Peyer's patch (tissue), 4 donors: ENCODE data around the gene GRAMD4.
A peak's percentile ranks its signal among the peaks of the same experiment; 100 is the strongest.

Source experiments
- POLR2A ChIP-seq, 2 donors: fragments of 450-650 bp; IDR thresholded peaks; one replicate each; pipeline ENCODE4 v1.5.1; 2017; ENCODE audit warnings: antibody characterized with exemption in 2 of 2, mild to moderate bottlenecking in 2 of 2, moderate library complexity in 2 of 2
- TF ChIP-seq, protein P1 (sequence below), 6 experiments: fragments of 450-650 bp in 4 of 6; fragments of 200-600 bp in 2 of 6; sonication (generic) in 1 of 6; IDR thresholded peaks; one replicate each; pipeline ENCODE4 v1.5.1; 2017 to 2019; ENCODE audit warnings: antibody characterized with exemption in 6 of 6, mild to moderate bottlenecking in 3 of 6, moderate library complexity in 1 of 6

DNA sequence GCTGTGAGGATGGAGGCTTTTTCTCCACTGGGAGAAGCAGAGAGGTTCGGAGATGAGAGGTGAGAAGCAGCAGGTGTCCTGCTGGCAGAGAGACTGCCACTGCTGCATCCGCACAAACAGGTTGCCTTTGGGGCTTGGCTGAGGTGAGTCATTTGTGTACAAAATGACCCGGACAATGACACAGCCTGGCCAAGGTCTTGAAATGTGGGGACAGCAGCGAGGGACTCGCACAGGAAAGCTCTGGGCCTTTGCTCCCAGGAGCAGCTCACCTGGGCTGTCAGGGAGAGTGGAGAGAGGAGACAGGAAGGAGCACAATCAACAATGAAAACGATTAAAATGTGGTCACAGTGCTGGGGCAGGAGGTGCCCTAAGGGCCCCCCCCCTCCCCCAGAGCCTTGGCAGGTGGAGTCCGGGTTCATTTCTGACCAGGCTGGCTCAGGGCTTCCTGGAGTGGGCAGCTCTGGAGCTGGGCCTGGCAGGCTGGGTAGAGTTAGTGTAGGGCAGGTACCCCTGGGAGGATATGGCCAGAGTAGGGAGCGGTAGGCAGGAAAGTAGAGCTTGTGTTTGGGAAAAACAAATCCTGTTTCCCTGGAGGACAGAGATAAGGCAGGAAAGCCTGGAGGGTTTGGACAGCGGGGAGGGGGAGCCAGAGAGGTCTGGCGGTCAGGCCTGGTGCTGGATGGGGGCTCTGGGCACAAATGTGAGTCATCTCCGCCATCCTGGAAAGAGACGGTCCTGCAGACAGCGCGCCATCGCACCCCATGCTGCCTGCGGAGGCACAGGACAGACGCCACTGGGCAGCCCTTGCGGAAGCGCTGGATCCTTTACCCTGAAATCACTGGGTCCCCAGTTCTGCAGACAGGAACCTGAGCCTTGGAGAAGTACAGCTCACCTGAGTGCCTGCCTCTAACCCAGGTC is 44.9 kb upstream of the GRAMD4 start:
- TF ChIP-seq, protein P1, sequence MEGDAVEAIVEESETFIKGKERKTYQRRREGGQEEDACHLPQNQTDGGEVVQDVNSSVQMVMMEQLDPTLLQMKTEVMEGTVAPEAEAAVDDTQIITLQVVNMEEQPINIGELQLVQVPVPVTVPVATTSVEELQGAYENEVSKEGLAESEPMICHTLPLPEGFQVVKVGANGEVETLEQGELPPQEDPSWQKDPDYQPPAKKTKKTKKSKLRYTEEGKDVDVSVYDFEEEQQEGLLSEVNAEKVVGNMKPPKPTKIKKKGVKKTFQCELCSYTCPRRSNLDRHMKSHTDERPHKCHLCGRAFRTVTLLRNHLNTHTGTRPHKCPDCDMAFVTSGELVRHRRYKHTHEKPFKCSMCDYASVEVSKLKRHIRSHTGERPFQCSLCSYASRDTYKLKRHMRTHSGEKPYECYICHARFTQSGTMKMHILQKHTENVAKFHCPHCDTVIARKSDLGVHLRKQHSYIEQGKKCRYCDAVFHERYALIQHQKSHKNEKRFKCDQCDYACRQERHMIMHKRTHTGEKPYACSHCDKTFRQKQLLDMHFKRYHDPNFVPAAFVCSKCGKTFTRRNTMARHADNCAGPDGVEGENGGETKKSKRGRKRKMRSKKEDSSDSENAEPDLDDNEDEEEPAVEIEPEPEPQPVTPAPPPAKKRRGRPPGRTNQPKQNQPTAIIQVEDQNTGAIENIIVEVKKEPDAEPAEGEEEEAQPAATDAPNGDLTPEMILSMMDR (IDR thresholded peaks at IDR 0.05) = peak in 3 of 6 experiments; percentile 29 to 37 (median 29)
- TF ChIP-seq POLR2A (IDR thresholded peaks at IDR 0.05) = peak; percentile 73 to 91
